Stomach smooth muscle (tissue), 2 donors: Measurements from ENCODE around the gene PGK2.

ENCODE experiments used
- H3K27ac ChIP-seq: one replicate; pipeline ENCODE4 v1.7.0; 2013; ENCODE audit warnings: mild to moderate bottlenecking, low read length, inconsistent platforms
- H3K27me3 ChIP-seq, 2 donors: one replicate each; pipeline ENCODE4 v1.7.0; 2013; ENCODE audit warnings: low read length in 2 of 2; ENCODE audit not compliant: insufficient read depth in 2 of 2, control insufficient read depth in 1 of 2
- H3K36me3 ChIP-seq, 2 donors: one replicate each; pipeline ENCODE4 v1.7.0; 2013; ENCODE audit warnings: low read length in 2 of 2; ENCODE audit not compliant: control insufficient read depth in 2 of 2, insufficient read depth in 2 of 2
- H3K4me1 ChIP-seq: one replicate; pipeline ENCODE4 v1.7.0; 2013; ENCODE audit warnings: low read length; ENCODE audit not compliant: control insufficient read depth, insufficient read depth
- H3K4me3 ChIP-seq, 2 donors: one replicate each; pipeline ENCODE4 v1.7.0; 2013; ENCODE audit warnings: low read length in 2 of 2
- H3K9ac ChIP-seq, 2 donors: one replicate each; pipeline ENCODE4 v1.7.0; 2013; ENCODE audit warnings: low read length in 2 of 2, mild to moderate bottlenecking in 1 of 2
- H3K9me3 ChIP-seq, 2 donors: one replicate each; pipeline ENCODE4 v1.7.0; 2013; ENCODE audit warnings: low read length in 2 of 2; ENCODE audit not compliant: control insufficient read depth in 2 of 2
- donor health status: healthy.
- donor health status: Pancreatic carcinoma.

Gene PGK2

DNA sequence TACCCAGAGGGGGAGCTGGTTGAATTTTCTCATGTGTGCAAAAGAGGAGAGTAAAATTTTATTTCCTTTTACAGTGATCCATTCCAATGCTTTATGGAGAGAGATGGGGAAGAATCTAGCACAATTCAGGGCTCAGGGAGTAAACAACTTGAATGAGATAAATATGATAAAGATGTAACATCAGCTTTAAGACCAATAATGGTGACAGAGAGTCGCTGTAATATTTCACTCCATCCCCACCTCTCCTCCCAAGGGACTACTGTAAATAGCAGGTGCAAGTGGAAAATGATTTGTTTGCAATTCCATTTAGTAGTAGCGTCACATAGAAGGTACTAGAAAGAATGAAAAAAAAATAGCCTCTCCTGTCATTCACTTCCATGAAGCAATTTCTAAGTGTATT is 47.7 kb downstream of the PGK2 start:
- Histone ChIP-seq H3K4me3 (no peak overlapping the region), H3K27me3 (no peaks in the 10 kb centered on the region), H3K36me3 (no peaks in the 10 kb centered on the region), H3K27ac (no peak overlapping the region), H3K9ac (no peak overlapping the region), H3K9me3 (no peaks in the 10 kb centered on the region), H3K4me1 (no peaks in the 10 kb centered on the region)

DNA sequence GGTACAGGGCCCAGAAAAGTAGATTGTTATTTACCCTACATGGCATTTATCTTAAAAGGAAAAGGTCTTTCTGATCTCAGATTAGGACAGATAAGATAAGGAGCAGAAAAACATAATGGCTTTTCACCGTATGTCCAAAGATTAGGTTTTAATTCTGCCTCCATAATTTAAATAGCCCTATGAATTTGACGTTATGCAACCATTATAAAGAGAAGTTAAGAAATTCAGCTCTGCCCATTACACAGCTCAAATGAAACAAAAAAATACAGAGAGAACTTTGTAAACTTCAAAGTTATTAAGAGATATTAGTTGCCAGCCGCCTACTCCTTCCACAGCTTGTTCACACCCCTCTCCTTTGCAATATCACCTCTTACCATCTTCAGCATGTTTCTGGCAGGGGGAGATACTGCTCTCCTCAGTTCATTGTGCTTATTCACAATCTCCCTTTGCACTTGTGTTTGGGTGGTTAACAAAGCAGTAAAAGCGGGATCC is 51.0 kb downstream of the PGK2 start:
- no peak overlapping the region for H3K27ac ChIP-seq
- H3K27me3 ChIP-seq: no peaks in the 10 kb centered on the region
- H3K4me3 ChIP-seq: no peak overlapping the region
- no peaks in the 10 kb centered on the region for H3K9me3 ChIP-seq
- no peaks in the 10 kb centered on the region for H3K36me3 ChIP-seq
- no peak overlapping the region for H3K9ac ChIP-seq
- H3K4me1 ChIP-seq: no peaks in the 10 kb centered on the region
